ENCODE results near the gene CUX1.

- TF ChIP-seq CTCF (IDR thresholded peaks at IDR 0.05) (no peak), EZH2 (IDR thresholded peaks at IDR 0.05) (no peak)
Measured at GRCh38 chr7:101782476-101782875, 35.0 kb upstream of the CUX1 start.

Measured in neural progenitor cell (in vitro differentiated cells).